Measurements from ENCODE around the gene CLEC14A. TPM values are rescaled to one million over a fixed set of nuclear protein-coding genes. Genes with fewer than 3 reads are reported as not detected.

Gene CLEC14A
- total and polyA plus RNA-seq, 7 donors = 0.60 to 18.3 (median 12.2) TPM

DNA sequence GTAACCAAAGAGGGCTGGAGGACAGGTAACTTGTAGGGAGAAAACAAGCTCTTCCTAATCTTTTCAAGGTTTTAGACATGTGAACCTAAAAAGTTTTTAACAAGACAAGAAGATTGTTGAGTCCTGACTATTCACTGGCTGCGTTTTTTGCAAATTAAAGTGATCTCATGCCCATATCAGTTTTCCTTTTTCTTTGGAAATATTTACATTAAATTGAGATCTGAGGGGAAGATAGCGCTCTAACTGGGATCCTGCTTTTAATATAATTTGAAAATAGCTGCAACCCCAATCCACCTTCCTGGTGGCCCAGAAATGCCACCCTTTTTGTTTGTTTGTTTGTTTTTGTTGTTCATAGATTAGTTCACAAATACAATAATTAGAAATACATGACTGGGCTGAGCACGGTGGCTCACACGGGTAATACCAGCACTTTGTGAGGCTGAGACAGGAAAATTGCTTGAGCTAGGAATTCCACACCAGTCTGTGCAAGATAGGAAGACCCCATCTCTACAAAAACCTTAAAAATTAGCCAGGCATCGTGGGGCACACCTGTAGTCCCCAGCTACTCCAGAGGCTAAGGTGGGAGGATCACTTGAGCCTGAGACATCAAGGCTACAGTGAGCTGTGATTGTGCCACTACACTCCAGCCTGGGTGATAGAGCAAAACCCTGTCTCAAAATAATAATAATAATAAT lies 50.6 kb downstream of the CLEC14A start:
- TF ChIP-seq POLR2AphosphoS5 (IDR thresholded peaks at IDR 0.05) (no peak), POLR2A (IDR thresholded peaks at IDR 0.05) (no peak), EP300 (IDR thresholded peaks at IDR 0.05) (no peak)
- TF ChIP-seq, protein P1, sequence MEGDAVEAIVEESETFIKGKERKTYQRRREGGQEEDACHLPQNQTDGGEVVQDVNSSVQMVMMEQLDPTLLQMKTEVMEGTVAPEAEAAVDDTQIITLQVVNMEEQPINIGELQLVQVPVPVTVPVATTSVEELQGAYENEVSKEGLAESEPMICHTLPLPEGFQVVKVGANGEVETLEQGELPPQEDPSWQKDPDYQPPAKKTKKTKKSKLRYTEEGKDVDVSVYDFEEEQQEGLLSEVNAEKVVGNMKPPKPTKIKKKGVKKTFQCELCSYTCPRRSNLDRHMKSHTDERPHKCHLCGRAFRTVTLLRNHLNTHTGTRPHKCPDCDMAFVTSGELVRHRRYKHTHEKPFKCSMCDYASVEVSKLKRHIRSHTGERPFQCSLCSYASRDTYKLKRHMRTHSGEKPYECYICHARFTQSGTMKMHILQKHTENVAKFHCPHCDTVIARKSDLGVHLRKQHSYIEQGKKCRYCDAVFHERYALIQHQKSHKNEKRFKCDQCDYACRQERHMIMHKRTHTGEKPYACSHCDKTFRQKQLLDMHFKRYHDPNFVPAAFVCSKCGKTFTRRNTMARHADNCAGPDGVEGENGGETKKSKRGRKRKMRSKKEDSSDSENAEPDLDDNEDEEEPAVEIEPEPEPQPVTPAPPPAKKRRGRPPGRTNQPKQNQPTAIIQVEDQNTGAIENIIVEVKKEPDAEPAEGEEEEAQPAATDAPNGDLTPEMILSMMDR (IDR thresholded peaks at IDR 0.05) = no peak
- WGBS, 2 donors = 86 to 92% methylated on average over 5 of the region's 5 CpGs

DNA sequence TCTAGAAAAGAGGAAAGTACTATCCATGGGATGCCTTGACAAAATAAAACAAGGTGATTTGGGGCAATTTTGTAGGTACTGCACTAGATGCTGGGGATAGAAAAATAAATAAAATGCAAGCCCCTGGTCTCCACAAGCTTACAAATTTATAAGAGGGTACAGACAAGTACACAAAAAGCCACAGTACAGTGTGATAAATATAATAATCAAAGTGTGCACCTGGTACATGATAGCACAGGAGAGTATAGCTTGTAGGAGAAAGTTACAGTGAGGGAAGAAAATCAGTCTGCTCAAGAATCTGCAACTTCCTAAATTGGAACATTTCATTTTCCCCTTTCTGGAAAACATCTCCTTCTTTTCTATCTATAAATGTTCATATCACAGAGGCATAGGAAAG lies 51.2 kb downstream of the CLEC14A start:
- intact Hi-C loops (cut with DNase I) = no loop called here
- DNase-seq = no peak

More for the DNA sequence above, 50.6 kb downstream of the CLEC14A start:
- DNase-seq = no peak
- Histone ChIP-seq H3K27ac (no peak overlapping the region), H3K4me1 (peaks cover 0 to 23% (median 8%) of the 10 kb centered on the region in 4 donors), H3K36me3 (no peaks in the 10 kb centered on the region), H3K9me3 (peaks cover 2 to 4% (median 3%) of the 10 kb centered on the region in 4 donors), H3K4me3 (no peak overlapping the region), H3K27me3 (peaks cover 7 to 41% (median 27%) of the 10 kb centered on the region in 3 donors)
- intact Hi-C loops (cut with DNase I) = no loop called here

More for the DNA sequence above, 51.2 kb downstream of the CLEC14A start:
- H3K4me1 ChIP-seq = peaks cover 0 to 18% (median 3%) of the 10 kb centered on the region in 4 donors
- H3K9me3 ChIP-seq = peaks cover 2 to 4% (median 3%) of the 10 kb centered on the region in 4 donors
- no peak overlapping the region for H3K4me3 ChIP-seq
- no peak overlapping the region for H3K27ac ChIP-seq
- H3K27me3 ChIP-seq = peaks cover 1 to 36% (median 21%) of the 10 kb centered on the region in 3 donors
- TF ChIP-seq, protein P1 (IDR thresholded peaks at IDR 0.05) = no peak
- no peak for TF ChIP-seq POLR2AphosphoS5 (IDR thresholded peaks at IDR 0.05)
- TF ChIP-seq EP300 (IDR thresholded peaks at IDR 0.05) = no peak
- no peak for TF ChIP-seq POLR2A (IDR thresholded peaks at IDR 0.05)
- no peaks in the 10 kb centered on the region for H3K36me3 ChIP-seq

Other genes with a start within 250 kb of the CLEC14A start
- 1 to 10 TPM in 1 of 4 donors, under 1 TPM in 3; under 0.01 to 1.7 (median 0.22) TPM for gene SSTR1, start 48.2 kb downstream of the CLEC14A start, total RNA-seq
- gene SSTR1, start 48.2 kb downstream of the CLEC14A start, polyA plus RNA-seq = 1 to 10 TPM; 2.1 to 3.0 (median 2.2) TPM

All from sigmoid colon (tissue), 7 donors.